ENCODE measurements around the gene PHC3. TPM values are rescaled to one million over a fixed set of nuclear protein-coding genes. Genes with fewer than 3 reads are reported as not detected.

The PHC3 gene
- total RNA-seq, 1 donor from 2014 or later, result 32.9 TPM

GRCh38 chr3:170064108-170064507 lies 117.4 kb downstream of the PHC3 start:
- Histone ChIP-seq H3K4me3 (ENCODE audit: low read length in 3 of 3) (no peak overlapping the region), H3K27me3 (ENCODE audit: control insufficient read depth in 3 of 3, insufficient read depth in 3 of 3, low read length in 3 of 3) (no peaks in the 10 kb centered on the region), H3K9ac (ENCODE audit: low read depth in 1 of 3, low read length in 3 of 3) (no peak overlapping the region), H3K9me3 (ENCODE audit: control insufficient read depth in 3 of 3, low read length in 3 of 3) (no peaks in the 10 kb centered on the region), H3K27ac (ENCODE audit: low read depth, low read length) (no peak overlapping the region), H3K36me3 (ENCODE audit: control insufficient read depth in 3 of 3, insufficient read depth in 3 of 3, low read length in 3 of 3) (no peaks in the 10 kb centered on the region), H3K4me1 (ENCODE audit: control insufficient read depth in 3 of 3, insufficient read depth in 3 of 3, low read length in 3 of 3) (no peaks in the 10 kb centered on the region)

- Histone ChIP-seq H3K4me1 (ENCODE audit: control insufficient read depth in 3 of 3, insufficient read depth in 3 of 3, low read length in 3 of 3) (no peaks in the 10 kb centered on the region), H3K9ac (ENCODE audit: low read depth in 1 of 3, low read length in 3 of 3) (no peak overlapping the region), H3K27me3 (ENCODE audit: control insufficient read depth in 3 of 3, insufficient read depth in 3 of 3, low read length in 3 of 3) (no peaks in the 10 kb centered on the region), H3K27ac (ENCODE audit: low read depth, low read length) (no peak overlapping the region), H3K36me3 (ENCODE audit: control insufficient read depth in 3 of 3, insufficient read depth in 3 of 3, low read length in 3 of 3) (no peaks in the 10 kb centered on the region), H3K4me3 (ENCODE audit: low read length in 3 of 3) (no peak overlapping the region), H3K9me3 (ENCODE audit: control insufficient read depth in 3 of 3, low read length in 3 of 3) (no peaks in the 10 kb centered on the region)
Measured at GRCh38 chr3:170063691-170064090, 117.8 kb downstream of the PHC3 start.

GRCh38 chr3:170062769-170063168 lies 118.8 kb downstream of the PHC3 start:
- Histone ChIP-seq H3K27me3 (ENCODE audit: control insufficient read depth in 3 of 3, insufficient read depth in 3 of 3, low read length in 3 of 3) (no peaks in the 10 kb centered on the region), H3K27ac (ENCODE audit: low read depth, low read length) (no peak overlapping the region), H3K4me3 (ENCODE audit: low read length in 3 of 3) (no peak overlapping the region), H3K36me3 (ENCODE audit: control insufficient read depth in 3 of 3, insufficient read depth in 3 of 3, low read length in 3 of 3) (no peaks in the 10 kb centered on the region), H3K9me3 (ENCODE audit: control insufficient read depth in 3 of 3, low read length in 3 of 3) (no peaks in the 10 kb centered on the region), H3K9ac (ENCODE audit: low read depth in 1 of 3, low read length in 3 of 3) (no peak overlapping the region), H3K4me1 (ENCODE audit: control insufficient read depth in 3 of 3, insufficient read depth in 3 of 3, low read length in 3 of 3) (no peaks in the 10 kb centered on the region)

GRCh38 chr3:170062068-170062467 lies 119.5 kb downstream of the PHC3 start:
- Histone ChIP-seq H3K36me3 (ENCODE audit: control insufficient read depth in 3 of 3, insufficient read depth in 3 of 3, low read length in 3 of 3) (no peaks in the 10 kb centered on the region), H3K9me3 (ENCODE audit: control insufficient read depth in 3 of 3, low read length in 3 of 3) (no peaks in the 10 kb centered on the region)

GRCh38 chr3:170059447-170059846 lies 122.1 kb downstream of the PHC3 start:
- H3K9me3 ChIP-seq (ENCODE audit: control insufficient read depth in 3 of 3, low read length in 3 of 3), result no peaks in the 10 kb centered on the region
- no peak overlapping the region for H3K4me3 ChIP-seq (ENCODE audit: low read length in 3 of 3)
- no peaks in the 10 kb centered on the region for H3K4me1 ChIP-seq (ENCODE audit: control insufficient read depth in 3 of 3, insufficient read depth in 3 of 3, low read length in 3 of 3)
- no peaks in the 10 kb centered on the region for H3K27me3 ChIP-seq (ENCODE audit: control insufficient read depth in 3 of 3, insufficient read depth in 3 of 3, low read length in 3 of 3)
- H3K36me3 ChIP-seq (ENCODE audit: control insufficient read depth in 3 of 3, insufficient read depth in 3 of 3, low read length in 3 of 3), result no peaks in the 10 kb centered on the region
- H3K27ac ChIP-seq (ENCODE audit: low read depth, low read length), result no peak overlapping the region
- H3K9ac ChIP-seq (ENCODE audit: low read depth in 1 of 3, low read length in 3 of 3), result no peak overlapping the region

More at GRCh38 chr3:170062068-170062467, 119.5 kb downstream of the PHC3 start:
- Histone ChIP-seq H3K27ac (ENCODE audit: low read depth, low read length) (no peak overlapping the region), H3K9ac (ENCODE audit: low read depth in 1 of 3, low read length in 3 of 3) (no peak overlapping the region), H3K4me3 (ENCODE audit: low read length in 3 of 3) (no peak overlapping the region), H3K4me1 (ENCODE audit: control insufficient read depth in 3 of 3, insufficient read depth in 3 of 3, low read length in 3 of 3) (no peaks in the 10 kb centered on the region), H3K27me3 (ENCODE audit: control insufficient read depth in 3 of 3, insufficient read depth in 3 of 3, low read length in 3 of 3) (no peaks in the 10 kb centered on the region)

- Histone ChIP-seq H3K36me3 (ENCODE audit: control insufficient read depth in 3 of 3, insufficient read depth in 3 of 3, low read length in 3 of 3) (no peaks in the 10 kb centered on the region), H3K4me1 (ENCODE audit: control insufficient read depth in 3 of 3, insufficient read depth in 3 of 3, low read length in 3 of 3) (no peaks in the 10 kb centered on the region), H3K9me3 (ENCODE audit: control insufficient read depth in 3 of 3, low read length in 3 of 3) (no peaks in the 10 kb centered on the region), H3K9ac (ENCODE audit: low read depth in 1 of 3, low read length in 3 of 3) (no peak overlapping the region), H3K27ac (ENCODE audit: low read depth, low read length) (no peak overlapping the region), H3K4me3 (ENCODE audit: low read length in 3 of 3) (no peak overlapping the region), H3K27me3 (ENCODE audit: control insufficient read depth in 3 of 3, insufficient read depth in 3 of 3, low read length in 3 of 3) (no peaks in the 10 kb centered on the region)
Measured at GRCh38 chr3:170058127-170058526, 123.4 kb downstream of the PHC3 start.

GRCh38 chr3:170057550-170057949 lies 124.0 kb downstream of the PHC3 start:
- Histone ChIP-seq H3K9ac (ENCODE audit: low read depth in 1 of 3, low read length in 3 of 3) (no peak overlapping the region), H3K36me3 (ENCODE audit: control insufficient read depth in 3 of 3, insufficient read depth in 3 of 3, low read length in 3 of 3) (no peaks in the 10 kb centered on the region), H3K4me3 (ENCODE audit: low read length in 3 of 3) (no peak overlapping the region), H3K27me3 (ENCODE audit: control insufficient read depth in 3 of 3, insufficient read depth in 3 of 3, low read length in 3 of 3) (no peaks in the 10 kb centered on the region), H3K27ac (ENCODE audit: low read depth, low read length) (no peak overlapping the region), H3K9me3 (ENCODE audit: control insufficient read depth in 3 of 3, low read length in 3 of 3) (no peaks in the 10 kb centered on the region), H3K4me1 (ENCODE audit: control insufficient read depth in 3 of 3, insufficient read depth in 3 of 3, low read length in 3 of 3) (no peaks in the 10 kb centered on the region)

- H3K27me3 ChIP-seq (ENCODE audit: control insufficient read depth in 3 of 3, insufficient read depth in 3 of 3, low read length in 3 of 3), result no peaks in the 10 kb centered on the region
- no peaks in the 10 kb centered on the region for H3K9me3 ChIP-seq (ENCODE audit: control insufficient read depth in 3 of 3, low read length in 3 of 3)
- H3K4me1 ChIP-seq (ENCODE audit: control insufficient read depth in 3 of 3, insufficient read depth in 3 of 3, low read length in 3 of 3), result no peaks in the 10 kb centered on the region
- H3K9ac ChIP-seq (ENCODE audit: low read depth in 1 of 3, low read length in 3 of 3), result no peak overlapping the region
- no peak overlapping the region for H3K27ac ChIP-seq (ENCODE audit: low read depth, low read length)
- H3K36me3 ChIP-seq (ENCODE audit: control insufficient read depth in 3 of 3, insufficient read depth in 3 of 3, low read length in 3 of 3), result no peaks in the 10 kb centered on the region
- no peak overlapping the region for H3K4me3 ChIP-seq (ENCODE audit: low read length in 3 of 3)
Measured at GRCh38 chr3:170056710-170057454, 124.7 kb downstream of the PHC3 start.

GRCh38 chr3:170055209-170055608 lies 126.3 kb downstream of the PHC3 start:
- Histone ChIP-seq H3K4me3 (ENCODE audit: low read length in 3 of 3) (no peak overlapping the region), H3K27me3 (ENCODE audit: control insufficient read depth in 3 of 3, insufficient read depth in 3 of 3, low read length in 3 of 3) (no peaks in the 10 kb centered on the region), H3K4me1 (ENCODE audit: control insufficient read depth in 3 of 3, insufficient read depth in 3 of 3, low read length in 3 of 3) (no peaks in the 10 kb centered on the region), H3K9ac (ENCODE audit: low read depth in 1 of 3, low read length in 3 of 3) (no peak overlapping the region), H3K9me3 (ENCODE audit: control insufficient read depth in 3 of 3, low read length in 3 of 3) (no peaks in the 10 kb centered on the region), H3K36me3 (ENCODE audit: control insufficient read depth in 3 of 3, insufficient read depth in 3 of 3, low read length in 3 of 3) (no peaks in the 10 kb centered on the region), H3K27ac (ENCODE audit: low read depth, low read length) (no peak overlapping the region)

GRCh38 chr3:170054204-170054603 lies 127.3 kb downstream of the PHC3 start:
- H3K36me3 ChIP-seq (ENCODE audit: control insufficient read depth in 3 of 3, insufficient read depth in 3 of 3, low read length in 3 of 3), result no peaks in the 10 kb centered on the region
- peaks cover 0 to 4% (median 3%) of the 10 kb centered on the region in 3 donors for H3K4me1 ChIP-seq (ENCODE audit: control insufficient read depth in 3 of 3, insufficient read depth in 3 of 3, low read length in 3 of 3)
- no peaks in the 10 kb centered on the region for H3K27me3 ChIP-seq (ENCODE audit: control insufficient read depth in 3 of 3, insufficient read depth in 3 of 3, low read length in 3 of 3)
- H3K9me3 ChIP-seq (ENCODE audit: control insufficient read depth in 3 of 3, low read length in 3 of 3), result no peaks in the 10 kb centered on the region
- H3K4me3 ChIP-seq (ENCODE audit: low read length in 3 of 3), result no peak overlapping the region
- H3K9ac ChIP-seq (ENCODE audit: low read depth in 1 of 3, low read length in 3 of 3), result no peak overlapping the region
- no peak overlapping the region for H3K27ac ChIP-seq (ENCODE audit: low read depth, low read length)
